GM12878 (cell line): ENCODE data around the gene ZNF804A. TPM values are rescaled to one million over a fixed set of nuclear protein-coding genes. Genes with fewer than 3 reads are reported as not detected.

Experiments used
- ATAC-seq: fragments of 200-7000 bp; cut with Tn5 transposase; 3 replicates; pipeline ENCODE4 v1.9.1; 2020; ENCODE audit warnings: mild to moderate bottlenecking, moderate library complexity
- BruUV-seq: library from RNA; stranded (reverse); fragments of 400-500 nt; replicated peaks from 2 replicates; lab custom pipeline; 2021; lab: Mats Ljungman, UMichigan
- CTCF ChIA-PET: fragments of 300-600 bp; sonication (Branson Sonifier 250); formaldehyde crosslinking; extraction: SDS; loops from one replicate; lab custom pipeline; 2021; ENCODE audit warnings: inconsistent platforms; lab: Yijun Ruan, JAX
- POLR2A ChIA-PET: fragments of 350-600 bp; formaldehyde crosslinking; extraction: SDS; loops from one replicate; lab custom pipeline; 2021; ENCODE audit warnings: inconsistent platforms; lab: Charles Lee
- RAD21 ChIA-PET: fragments of 300-600 bp; sonication (Branson Sonifier 250); formaldehyde crosslinking; loops from one replicate; lab custom pipeline; 2023; ENCODE audit warnings: antibody characterized with exemption; ENCODE audit not compliant: unreplicated experiment; lab: Charles Lee
- SMC1A ChIA-PET: fragments of 300-600 bp; sonication (Branson Sonifier 250); formaldehyde crosslinking; loops from one replicate; lab custom pipeline; 2023; ENCODE audit not compliant: unreplicated experiment, uncharacterized antibody; lab: Charles Lee
- DNase-seq: peaks from one replicate; pipeline ENCODE4 v3.0.0-alpha.2; 2011; ENCODE audit warnings: low read depth, low spot score
- FAIRE-seq: peaks from 3 replicates; lab custom pipeline; 2011; peaks lifted over from hg19 to GRCh38; lab: Jason Lieb, UNC
- H2AFZ ChIP-seq: 2 replicates; pipeline ENCODE4 v1.6.0; 2011; ENCODE audit warnings: low read depth, low read length, control low read depth; ENCODE audit not compliant: control insufficient read depth
- H3K27ac ChIP-seq: 2 replicates; pipeline ENCODE4 v1.5.1; 2011; ENCODE audit warnings: control low read depth; ENCODE audit not compliant: control insufficient read depth, insufficient read depth
- H3K27me3 ChIP-seq, 2 experiments: replicated peaks in 1 of 2; 2 replicates each; pipeline versions ENCODE4 v1.6.0 to v1.6.1; 2011; ENCODE audit warnings: low read length in 1 of 2; ENCODE audit not compliant: control insufficient read depth in 2 of 2, insufficient read depth in 2 of 2
- H3K36me3 ChIP-seq, 2 experiments: 2 replicates each; pipeline ENCODE4 v1.5.1; 2011; ENCODE audit warnings: low read length in 1 of 2; ENCODE audit not compliant: control insufficient read depth in 2 of 2, insufficient read depth in 2 of 2
- H3K4me1 ChIP-seq: 2 replicates; pipeline ENCODE4 v1.6.1; 2011; ENCODE audit warnings: mild to moderate bottlenecking, low read length, moderate library complexity, mixed read lengths; ENCODE audit not compliant: control insufficient read depth, insufficient read depth
- H3K4me2 ChIP-seq: 2 replicates; pipeline ENCODE4 v1.6.0; 2011; ENCODE audit warnings: control low read depth; ENCODE audit not compliant: control insufficient read depth, insufficient read depth
- H3K4me3 ChIP-seq: fragments of 200-600 bp; sonication (generic); 2 replicates; pipeline ENCODE4 v1.5.1; 2016
- H3K79me2 ChIP-seq: 2 replicates; pipeline ENCODE4 v1.6.0; 2011; ENCODE audit warnings: low read length; ENCODE audit not compliant: control insufficient read depth, insufficient read depth
- H3K9ac ChIP-seq: 2 replicates; pipeline ENCODE4 v1.8.0; 2011; ENCODE audit warnings: low read length, control low read depth, mixed read lengths; ENCODE audit not compliant: control insufficient read depth, insufficient read depth
- H3K9me3 ChIP-seq: replicated peaks from 3 replicates; pipeline ENCODE4 v1.5.1; 2011; ENCODE audit warnings: mild to moderate bottlenecking, low read length; ENCODE audit not compliant: control insufficient read depth, insufficient read depth
- H4K20me1 ChIP-seq: 2 replicates; pipeline ENCODE4 v1.6.0; 2011; ENCODE audit not compliant: control insufficient read depth, insufficient read depth
- BCL11A ChIP-seq: IDR thresholded peaks from 2 replicates; pipeline ENCODE4 v1.6.1; 2011; ENCODE audit warnings: low read depth, low read length
- BMI1 ChIP-seq: fragments of 450-650 bp; IDR thresholded peaks from 2 replicates; pipeline ENCODE4 v1.6.1; 2016; ENCODE audit warnings: mild to moderate bottlenecking, moderate library complexity, borderline replicate concordance
- BRCA1 ChIP-seq: IDR thresholded peaks from 2 replicates; pipeline ENCODE4 v1.6.1; 2011; ENCODE audit warnings: low read depth, low read length, improper control_type of control experiment
- CHD2 ChIP-seq: IDR thresholded peaks from 2 replicates; pipeline ENCODE4 v1.6.1; 2011; ENCODE audit warnings: low read depth, low read length, improper control_type of control experiment, borderline replicate concordance
- DPF2 ChIP-seq: fragments of 450-650 bp; IDR thresholded peaks from 2 replicates; pipeline ENCODE4 v1.6.1; 2017; ENCODE audit warnings: mild to moderate bottlenecking
- E2F4 ChIP-seq: IDR thresholded peaks from 2 replicates; pipeline ENCODE4 v1.6.1; 2012; ENCODE audit warnings: low read depth, low read length, improper control_type of control experiment
- GATAD2B ChIP-seq: fragments of 450-650 bp; conservative IDR thresholded peaks from 2 replicates; pipeline ENCODE4 v1.6.1; 2017; ENCODE audit warnings: low read depth, mild to moderate bottlenecking, moderate library complexity
- JUND ChIP-seq: IDR thresholded peaks from 2 replicates; pipeline ENCODE4 v1.6.1; 2012; ENCODE audit warnings: low read depth, mild to moderate bottlenecking, low read length, improper control_type of control experiment, moderate library complexity
- KLF5 ChIP-seq: fragments of 450-650 bp; IDR thresholded peaks from 2 replicates; pipeline ENCODE4 v1.6.1; 2014; ENCODE audit warnings: mild to moderate bottlenecking; ENCODE audit not compliant: partially characterized antibody
- NR2C2 ChIP-seq: IDR thresholded peaks from 2 replicates; pipeline ENCODE4 v1.6.1; 2011; ENCODE audit warnings: borderline replicate concordance, low read depth; ENCODE audit not compliant: control insufficient read depth, insufficient read length
- RB1 ChIP-seq: fragments of 450-650 bp; formaldehyde crosslinking; IDR thresholded peaks from 2 replicates; pipeline ENCODE4 v1.6.1; 2017; ENCODE audit warnings: mild to moderate bottlenecking, borderline replicate concordance
- SUZ12 ChIP-seq: fragments of 200-600 bp; sonication (generic); IDR thresholded peaks from one replicate; pipeline ENCODE4 v1.6.1; 2018; ENCODE audit warnings: antibody characterized with exemption, mild to moderate bottlenecking; ENCODE audit not compliant: unreplicated experiment
- TCF7 ChIP-seq: IDR thresholded peaks from 2 replicates; pipeline ENCODE4 v1.6.1; 2014; ENCODE audit warnings: antibody characterized with exemption, borderline replicate concordance
- ZNF24 ChIP-seq: fragments of 450-650 bp; IDR thresholded peaks from 2 replicates; pipeline ENCODE4 v1.6.1; 2017; ENCODE audit warnings: antibody characterized with exemption, mild to moderate bottlenecking
- WGBS: methylation state at CpG from one replicate; pipeline ENCODE4 v1.1.6; 2016; ENCODE audit warnings: low lambda C conversion rate; ENCODE audit not compliant: insufficient replicate concordance, insufficient coverage; ENCODE audit errors: missing lambda C conversion rate; 5-methylcytosine and 5-hydroxymethylcytosine counted together
- in situ Hi-C: fragments of 300-500 bp; cut with MboI; formaldehyde crosslinking; loops from 9 replicates; pipeline ENCODE4 v1.14.3; 2018; ENCODE audit warnings: mixed read lengths
- intact Hi-C: fragments of 100-400 bp; cut with micrococcal nuclease; formaldehyde crosslinking; loops from one replicate; pipeline ENCODE4 v1.14.2; 2022; ENCODE audit not compliant: unreplicated experiment
- polyA plus RNA-seq, 11 experiments: library from polyadenylated mRNA; depleted of rRNA in 4 of 11; unstranded in 6 of 11; stranded (reverse) in 5 of 11; fragments of >200 nt; fragmentation: Nextera tagmentation in 4 of 11; fragmentation: Illumina TruSeq in 1 of 11; extraction: Ambion mirVana in 4 of 11; extraction: Trizol in 1 of 11; gene quantifications; 1 replicate in 1 of 11; 2 replicates in 10 of 11; pipeline versions ENCODE4 v1.2.1 to v1.2.3, GENCODE V29; 2011 to 2016; ENCODE audit warnings: inconsistent platforms in 2 of 11, missing spikeins in 2 of 11, low read depth in 1 of 11
- total RNA-seq, 4 experiments: library from RNA; depleted of rRNA in 3 of 4; stranded (reverse); fragments of >200 nt in 3 of 4; fragmentation: Illumina TruSeq in 1 of 4; extraction: Trizol in 1 of 4; gene quantifications; 2 replicates each; pipeline versions ENCODE4 v1.2.1 to v1.2.3, GENCODE V29; 2013 to 2021
- TF ChIP-seq, protein P1 (sequence below): fragments of 450-650 bp; IDR thresholded peaks from 2 replicates; pipeline ENCODE4 v1.6.1; 2016; ENCODE audit warnings: mild to moderate bottlenecking

The ZNF804A gene
- total and polyA plus RNA-seq, 10 of the 15 experiments (the other 5 are each of a cell fraction or from before 2014, with no cell fraction given) = 0.19 to 2.3 (median 1.4) TPM

- Histone ChIP-seq H3K4me1 (no peaks in the 10 kb centered on the region), H3K27me3 (no peaks in the 10 kb centered on the region), H3K27ac (no peak overlapping the region), H3K9ac (no peak overlapping the region), H3K4me3 (no peak overlapping the region), H2AFZ (no peak overlapping the region), H3K79me2 (no peaks in the 10 kb centered on the region), H3K4me2 (no peak overlapping the region), H4K20me1 (no peaks in the 10 kb centered on the region), H3K9me3 (no peaks in the 10 kb centered on the region), H3K36me3 (no peaks in the 10 kb centered on the region)
- FAIRE-seq (no peak), ATAC-seq (no peak), DNase-seq (no peak)
- intact Hi-C loops (no loop called here), in situ Hi-C loops (no loop called here)
- ChIA-PET RAD21 (no interaction called here), CTCF (no interaction called here), SMC1A (interaction anchor here (1.0 kb wide), 1 partner anchor 26 kb away, joined by 5 read pairs; no protein-coding TSS in a partner anchor), POLR2A (no interaction called here)
- 69% methylated on average over 2 of the region's 2 CpGs for WGBS
- no TSS peak for BruUV-seq
- TF ChIP-seq TCF7 (no peak), NR2C2 (no peak), ZNF24 (no peak), BMI1 (no peak), KLF5 (no peak), GATAD2B (no peak)
Measured at GRCh38 chr2:184760931-184761330, 162.6 kb downstream of the ZNF804A start.

- 27% methylated on average over 10 of the region's 10 CpGs for WGBS
- 0 out of 3 replicates have a peak, but pooled peaks have one; percentile 31 for ATAC-seq
- Histone ChIP-seq H3K27ac (no peak overlapping the region), H3K79me2 (no peaks in the 10 kb centered on the region), H3K4me3 (no peak overlapping the region), H3K9me3 (no peaks in the 10 kb centered on the region), H3K9ac (no peak overlapping the region), H3K36me3 (no peaks in the 10 kb centered on the region), H3K4me2 (no peak overlapping the region), H3K27me3 (no peaks in the 10 kb centered on the region), H4K20me1 (no peaks in the 10 kb centered on the region), H3K4me1 (no peaks in the 10 kb centered on the region), H2AFZ (no peak overlapping the region)
- BruUV-seq = no TSS peak
- no peak for FAIRE-seq
- no peak for DNase-seq
- RAD21 ChIA-PET = no interaction called here
- intact Hi-C loops (no loop called here), in situ Hi-C loops (no loop called here)
- POLR2A ChIA-PET = no interaction called here
- SMC1A ChIA-PET = no interaction called here
- CTCF ChIA-PET = no interaction called here
- TF ChIP-seq BCL11A (no peak), SUZ12 (no peak), CHD2 (no peak), RB1 (no peak), JUND (no peak), BRCA1 (no peak), DPF2 (no peak), E2F4 (no peak)
- TF ChIP-seq, protein P1, sequence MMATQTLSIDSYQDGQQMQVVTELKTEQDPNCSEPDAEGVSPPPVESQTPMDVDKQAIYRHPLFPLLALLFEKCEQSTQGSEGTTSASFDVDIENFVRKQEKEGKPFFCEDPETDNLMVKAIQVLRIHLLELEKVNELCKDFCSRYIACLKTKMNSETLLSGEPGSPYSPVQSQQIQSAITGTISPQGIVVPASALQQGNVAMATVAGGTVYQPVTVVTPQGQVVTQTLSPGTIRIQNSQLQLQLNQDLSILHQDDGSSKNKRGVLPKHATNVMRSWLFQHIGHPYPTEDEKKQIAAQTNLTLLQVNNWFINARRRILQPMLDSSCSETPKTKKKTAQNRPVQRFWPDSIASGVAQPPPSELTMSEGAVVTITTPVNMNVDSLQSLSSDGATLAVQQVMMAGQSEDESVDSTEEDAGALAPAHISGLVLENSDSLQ = no peak
Measured at GRCh38 chr2:184765112-184765895, 167.0 kb downstream of the ZNF804A start.
